GM18505 (cell line): ENCODE measurements around the gene MDM1.

ENCODE experiments used
- ATAC-seq: cut with Tn5 transposase; IDR thresholded peaks from one replicate; pipeline ENCODE4 v1.9.1; 2021; ENCODE audit not compliant: unreplicated experiment
- POLR2A ChIP-seq: IDR thresholded peaks from 4 replicates; pipeline ENCODE4 v1.6.1; 2011; ENCODE audit warnings: borderline replicate concordance; ENCODE audit not compliant: insufficient read depth, insufficient read length; ENCODE audit errors: extremely low read depth

MDM1 gene

DNA sequence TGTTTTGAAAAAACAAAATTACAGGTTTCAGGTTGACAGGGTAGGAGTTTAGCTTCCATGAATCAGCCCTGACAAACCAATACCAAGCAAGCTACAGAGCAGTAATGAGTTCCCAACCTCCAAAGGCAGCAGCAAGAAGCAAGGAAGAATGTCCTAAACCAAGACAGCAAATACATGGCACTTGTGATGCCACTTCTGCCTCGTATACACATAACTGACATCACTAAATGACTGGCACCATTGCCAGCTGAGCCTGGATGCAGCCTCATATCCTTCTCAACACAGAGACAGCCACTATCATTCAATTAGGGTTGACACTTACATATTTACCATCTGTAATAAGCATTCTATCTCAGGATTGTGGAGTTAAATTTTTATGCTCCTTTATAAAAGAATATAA, 35.0 kb upstream of the MDM1 start:
- TF ChIP-seq POLR2A = no peak
- ATAC-seq = no peak

DNA sequence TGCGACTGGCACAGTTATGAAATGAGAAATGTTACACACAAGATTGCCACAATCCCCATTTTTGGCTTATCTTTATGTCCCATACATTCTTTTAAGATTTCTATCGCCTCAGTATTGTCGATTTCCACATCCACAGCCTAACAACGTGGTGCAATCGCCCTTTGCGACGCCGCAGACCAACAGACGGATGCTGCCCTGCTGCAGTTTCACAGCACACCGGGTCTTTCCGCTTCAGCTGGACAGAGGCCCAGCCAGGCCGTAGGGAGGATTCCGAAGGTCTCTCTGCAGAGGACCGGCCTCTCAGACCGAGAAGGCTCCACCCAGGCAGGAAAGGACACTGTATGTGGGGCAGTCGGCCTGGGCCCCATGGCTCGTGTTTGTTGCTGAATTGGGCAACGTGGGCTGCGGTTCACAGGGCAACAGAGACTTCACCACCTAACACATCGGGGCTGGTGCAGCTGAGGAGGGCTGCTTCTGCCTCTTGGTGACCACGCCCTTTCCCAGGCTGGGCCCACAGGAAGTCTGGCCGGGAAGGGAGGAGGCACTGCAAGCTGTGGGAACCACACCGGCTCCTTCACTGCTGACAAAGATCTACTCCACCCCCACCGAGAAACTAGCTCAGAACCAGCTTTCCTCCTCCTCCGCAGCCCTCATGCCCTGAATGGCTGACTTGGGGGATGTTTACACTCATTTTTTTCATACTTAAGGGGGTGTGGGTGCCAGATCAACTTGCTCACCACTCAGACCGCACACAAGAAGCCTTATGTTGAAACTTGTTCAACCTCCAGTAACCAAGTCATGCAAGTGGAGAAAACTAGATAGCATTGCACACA, 32.9 kb upstream of the MDM1 start:
- TF ChIP-seq POLR2A = peak; percentile 67
- ATAC-seq = peak; percentile 87

DNA sequence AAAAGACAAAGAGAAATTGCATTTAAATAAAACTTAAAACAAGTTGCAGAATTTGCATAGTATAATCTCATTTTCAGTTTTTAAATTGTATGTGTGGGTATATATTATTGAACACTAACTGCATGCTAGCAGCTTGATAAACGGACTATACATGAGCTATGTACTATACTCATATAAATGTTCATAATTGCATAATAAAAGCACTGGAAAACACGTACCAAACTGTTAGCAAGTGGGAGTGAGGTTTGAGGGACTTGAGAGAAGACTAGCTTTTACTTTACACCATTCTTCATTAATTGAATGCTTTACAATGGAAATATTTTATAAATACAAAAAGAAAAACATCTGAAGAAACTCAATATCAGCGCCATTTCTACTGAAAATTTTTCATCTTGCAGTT, 32.2 kb upstream of the MDM1 start:
- TF ChIP-seq POLR2A = no peak
- no peak for ATAC-seq

DNA sequence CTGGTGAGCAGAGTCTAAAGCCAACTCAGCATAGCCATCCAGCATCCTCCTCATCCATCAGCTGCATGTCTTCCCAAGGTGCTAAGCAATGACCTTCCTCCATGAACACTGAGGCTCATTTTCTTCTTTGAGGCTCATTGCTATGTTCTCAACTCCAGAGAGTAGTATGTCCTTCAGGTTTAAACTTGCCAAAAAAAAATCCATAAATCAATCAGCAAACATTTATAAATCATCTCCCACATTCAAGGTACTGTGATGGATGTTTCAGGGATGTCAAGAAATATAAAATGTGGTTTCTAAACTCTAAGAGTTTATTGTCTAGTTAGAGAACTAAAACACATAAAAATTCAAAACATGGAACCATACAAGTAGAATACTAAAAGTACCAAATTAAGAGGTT, 29.8 kb upstream of the MDM1 start:
- ATAC-seq = no peak
- TF ChIP-seq POLR2A = no peak

DNA sequence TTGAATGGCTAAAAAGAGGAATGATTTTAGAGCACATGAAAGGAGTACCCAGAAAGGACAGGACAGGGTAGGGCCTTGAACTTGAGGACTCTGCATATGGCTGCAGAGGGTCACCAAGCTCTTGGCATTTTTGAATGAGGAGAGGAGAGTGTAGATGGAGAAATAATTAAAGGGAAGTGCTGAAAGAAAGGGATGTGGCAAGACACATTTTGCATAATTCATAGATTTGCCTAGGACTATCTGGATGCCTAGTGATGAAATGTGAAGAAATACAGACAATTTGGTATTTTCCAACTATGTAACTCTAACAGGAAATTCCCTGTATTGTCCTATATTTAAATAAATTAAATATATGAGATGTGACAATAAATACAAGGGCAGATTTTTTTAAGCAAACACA, 27.5 kb upstream of the MDM1 start:
- ATAC-seq = no peak
- no peak for TF ChIP-seq POLR2A

DNA sequence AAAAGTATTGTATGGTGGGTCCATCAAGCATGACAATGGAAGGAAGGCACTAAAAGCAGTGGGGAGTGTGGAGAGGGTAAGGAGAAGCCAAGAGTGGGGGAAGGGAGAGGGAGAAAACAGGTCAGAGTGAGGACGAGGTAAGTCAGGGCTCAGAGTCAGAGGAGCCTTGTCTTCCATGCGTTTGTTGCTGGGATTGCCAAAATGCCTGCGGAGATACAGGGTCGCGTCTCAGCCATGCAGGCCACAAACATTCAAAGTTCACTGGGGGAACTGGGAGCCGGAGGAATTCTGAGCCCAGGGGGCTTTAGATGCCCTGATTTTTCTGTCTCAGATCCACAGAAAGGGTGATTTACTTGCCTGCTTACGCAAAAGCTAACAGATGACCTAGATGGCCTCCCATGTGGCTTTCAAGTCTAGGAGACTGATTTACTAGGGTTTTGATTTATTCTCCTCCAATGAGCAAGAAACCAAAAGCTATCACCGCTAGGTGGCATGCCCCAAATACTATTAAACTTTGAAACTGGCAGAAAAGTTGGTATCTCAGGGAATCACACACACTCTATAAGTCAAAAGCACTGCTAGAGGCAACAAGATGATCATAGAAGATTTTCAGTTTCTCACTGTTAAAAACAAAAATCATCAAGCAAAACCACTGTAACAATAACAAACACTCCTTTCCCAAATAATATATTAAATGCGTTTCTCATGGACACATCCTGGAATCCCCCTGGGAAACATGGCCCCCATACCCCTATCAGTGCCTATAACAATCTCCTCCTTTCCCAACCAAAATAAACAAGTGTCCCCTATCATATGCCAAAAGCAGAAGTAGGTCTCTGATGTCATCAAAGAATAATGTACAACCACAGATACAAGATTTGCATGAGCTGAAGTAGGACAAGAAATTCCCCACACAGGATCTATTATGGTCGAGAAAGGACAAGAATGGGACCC, 26.6 kb upstream of the MDM1 start:
- no peak for TF ChIP-seq POLR2A
- ATAC-seq = peak; percentile 75

- TF ChIP-seq POLR2A = no peak
- ATAC-seq = no peak
Observed at GRCh38 chr12:68356986-68357385, 24.8 kb upstream of the MDM1 start.

DNA sequence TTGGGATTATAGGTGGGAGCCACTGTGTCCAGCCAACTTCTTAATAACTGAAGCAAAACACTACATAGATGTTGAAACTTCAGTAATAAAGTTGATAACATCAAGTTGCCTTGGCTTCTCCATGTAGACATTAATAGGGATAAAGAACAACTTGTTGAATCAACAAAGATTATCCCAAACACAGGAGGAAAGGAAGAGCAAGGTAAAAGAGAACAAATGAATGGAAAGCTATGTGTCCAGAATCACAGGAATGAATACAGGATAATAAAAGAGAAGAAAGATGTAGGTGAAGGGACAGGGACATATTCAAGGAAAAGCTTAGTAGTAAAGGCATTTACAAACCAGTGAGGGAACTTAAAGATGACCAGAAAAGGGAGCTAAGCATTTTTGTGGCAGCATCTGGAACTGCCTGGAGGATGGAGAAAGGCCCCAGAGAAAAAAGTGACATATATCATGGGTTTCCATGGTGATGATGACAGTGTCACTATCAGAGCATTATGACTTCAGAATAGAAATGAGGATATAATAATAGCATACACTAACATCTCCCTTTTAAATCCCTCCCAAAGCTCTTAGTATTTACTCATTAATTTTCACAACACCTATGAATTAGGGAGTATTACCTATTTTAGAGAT, 24.0 kb upstream of the MDM1 start:
- no peak for ATAC-seq
- no peak for TF ChIP-seq POLR2A

GRCh38 chr12:68354977-68355541, 22.9 kb upstream of the MDM1 start:
- TF ChIP-seq POLR2A = no peak

GRCh38 chr12:68352067-68352466, 19.9 kb upstream of the MDM1 start:
- ATAC-seq = no peak

More at GRCh38 chr12:68354977-68355541, 22.9 kb upstream of the MDM1 start:
- ATAC-seq = no peak

DNA sequence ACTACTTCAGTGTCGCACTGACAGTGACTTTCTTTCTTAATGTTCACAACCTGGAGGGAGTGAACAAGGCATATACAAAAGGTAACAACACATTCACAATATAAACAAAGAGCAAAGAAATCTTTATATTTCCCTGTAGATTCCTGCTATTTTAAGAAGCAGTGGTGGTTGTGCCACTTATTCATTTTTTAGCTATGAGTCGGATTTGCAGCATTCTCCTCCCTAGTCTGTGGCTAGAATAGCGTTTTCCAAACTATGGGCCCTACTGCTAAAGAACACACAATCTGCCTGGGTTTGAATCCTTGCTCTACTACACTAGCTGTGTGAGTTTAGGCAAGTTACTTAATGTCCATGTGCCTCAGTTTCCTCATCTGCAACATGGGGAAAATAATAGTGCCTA, 18.6 kb upstream of the MDM1 start:
- no peak for TF ChIP-seq POLR2A
- no peak for ATAC-seq

More at GRCh38 chr12:68352067-68352466, 19.9 kb upstream of the MDM1 start:
- TF ChIP-seq POLR2A = no peak

- TF ChIP-seq POLR2A = no peak
- ATAC-seq = no peak
Observed at GRCh38 chr12:68349921-68350606, 17.9 kb upstream of the MDM1 start.
